HG03432 (cell line): ENCODE measurements around the gene NUDT19.
"Not testable (repeated sequence)": the region's sequence is repeated elsewhere in the genome, so short reads cannot be mapped to it uniquely, and the experiment has no call there.

Experiments used
- ATAC-seq: cut with Tn5 transposase; IDR thresholded peaks from one replicate; pipeline ENCODE4 v1.9.1; 2021; ENCODE audit warnings: mild to moderate bottlenecking, moderate library complexity; ENCODE audit not compliant: unreplicated experiment

Gene NUDT19

GRCh38 chr19:32674931-32675719, 16.5 kb upstream of the NUDT19 start, which contains the start of gene ANKRD27:
TSS of gene ANKRD27 (minus strand) at chr19:32675180. CDS start at chr19:32659015, 16,165 bp downstream.
- peak; percentile 96 for ATAC-seq

GRCh38 chr19:32675720-32676185, 15.9 kb upstream of the NUDT19 start, which contains the start of gene RGS9BP:
TSS of gene RGS9BP (plus strand) at chr19:32675848. CDS start at chr19:32676264, 416 bp downstream.
- ATAC-seq = peak; percentile 28

DNA sequence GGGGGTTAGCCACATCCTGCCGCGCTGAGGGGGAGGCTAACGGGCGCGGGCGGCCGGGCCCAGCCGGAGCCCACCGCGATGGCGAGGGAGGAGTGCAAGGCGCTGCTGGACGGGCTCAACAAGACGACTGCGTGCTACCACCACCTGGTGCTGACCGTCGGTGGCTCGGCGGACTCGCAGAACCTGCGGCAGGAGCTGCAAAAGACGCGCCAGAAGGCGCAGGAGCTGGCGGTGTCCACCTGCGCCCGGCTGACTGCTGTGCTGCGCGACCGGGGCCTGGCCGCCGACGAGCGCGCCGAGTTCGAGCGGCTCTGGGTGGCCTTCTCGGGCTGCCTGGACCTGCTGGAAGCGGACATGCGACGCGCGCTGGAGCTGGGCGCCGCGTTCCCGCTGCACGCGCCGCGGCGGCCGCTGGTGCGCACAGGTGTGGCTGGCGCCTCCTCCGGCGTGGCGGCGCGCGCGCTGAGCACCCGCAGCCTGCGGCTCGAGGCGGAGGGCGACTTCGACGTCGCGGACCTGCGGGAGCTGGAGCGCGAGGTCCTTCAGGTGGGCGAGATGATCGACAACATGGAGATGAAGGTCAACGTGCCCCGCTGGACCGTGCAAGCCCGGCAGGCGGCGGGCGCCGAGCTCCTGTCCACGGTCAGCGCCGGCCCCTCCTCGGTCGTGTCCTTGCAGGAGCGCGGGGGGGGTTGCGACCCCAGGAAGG, 15.3 kb upstream of the NUDT19 start:
- no peak for ATAC-seq

GRCh38 chr19:32676895-32677359, 14.7 kb upstream of the NUDT19 start:
- ATAC-seq = no peak

- ATAC-seq = no peak
These were observed 14.0 kb upstream of the NUDT19 start for GRCh38 chr19:32677657-32678056.

DNA sequence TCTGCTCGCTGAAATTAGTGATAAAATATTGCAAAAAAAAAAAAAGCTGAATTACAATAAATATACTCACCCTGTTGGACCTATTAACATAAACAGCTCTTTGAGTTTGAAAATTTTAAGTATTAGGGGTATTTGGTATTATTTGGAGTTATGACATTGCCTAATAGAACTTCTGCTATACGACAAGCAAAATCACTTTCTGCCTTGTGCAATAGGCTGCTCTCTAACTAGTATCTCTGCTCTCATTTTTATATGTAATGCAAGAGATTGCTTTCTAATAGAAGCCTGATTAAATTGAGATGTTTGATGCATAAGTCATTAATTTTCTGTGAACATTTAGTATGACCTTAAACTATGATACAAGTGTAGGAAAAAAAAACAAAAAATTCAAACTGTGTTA, 10.6 kb upstream of the NUDT19 start:
- no peak for ATAC-seq

- no peak for ATAC-seq
These were observed 9.3 kb upstream of the NUDT19 start for GRCh38 chr19:32682317-32682716.

DNA sequence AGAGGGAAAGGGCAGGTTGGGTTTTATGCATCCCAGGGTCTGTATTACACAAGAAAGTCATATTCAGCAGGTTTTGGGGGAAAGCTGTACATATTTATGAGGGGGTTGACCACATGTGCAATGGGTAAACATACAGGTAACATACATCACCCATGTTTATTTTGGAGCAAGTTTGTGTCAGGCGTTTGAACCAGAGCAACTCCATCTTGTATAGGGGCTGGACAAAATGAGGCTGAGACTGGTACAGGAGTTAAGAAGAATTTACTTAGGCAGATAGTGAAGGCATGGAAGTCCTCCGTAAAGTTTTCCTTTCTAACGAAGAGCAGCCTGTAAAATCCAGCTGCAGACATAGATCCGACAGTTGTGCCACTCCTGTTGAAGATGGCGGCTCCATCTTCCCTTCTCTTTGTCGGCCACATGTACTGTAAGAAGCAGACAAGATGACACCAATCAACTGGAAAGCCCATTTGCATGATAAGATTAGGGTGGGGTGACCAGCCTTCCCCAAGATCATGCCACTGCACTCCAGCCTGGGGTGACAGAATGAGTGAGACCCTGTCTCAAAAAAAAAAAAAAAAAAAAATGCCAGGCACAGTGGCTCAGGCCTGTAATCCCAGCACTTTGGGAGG, 4.7 kb upstream of the NUDT19 start:
- no peak for ATAC-seq

DNA sequence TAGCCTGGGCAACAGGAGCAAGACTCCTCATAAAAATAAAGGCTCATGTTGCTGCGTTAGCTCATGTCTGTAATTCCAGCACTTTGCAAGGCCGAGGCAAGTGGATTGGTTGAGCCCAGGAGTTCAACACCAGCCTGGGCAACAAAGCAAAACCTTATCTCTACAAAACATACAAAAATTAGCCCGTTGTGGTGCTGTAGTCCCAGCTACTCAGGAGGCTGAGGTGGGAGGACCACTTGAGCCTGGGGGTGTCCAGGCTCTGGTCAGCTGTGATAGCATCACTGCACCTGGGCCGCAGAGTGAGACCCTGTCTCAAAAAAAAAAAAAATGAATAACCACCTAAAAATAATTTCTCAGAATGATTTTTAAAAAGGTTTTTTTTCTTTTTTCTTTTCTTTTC, 3.9 kb upstream of the NUDT19 start:
- ATAC-seq = no peak

- ATAC-seq = no peak
These were observed 3.3 kb upstream of the NUDT19 start for GRCh38 chr19:32688311-32688710.

DNA sequence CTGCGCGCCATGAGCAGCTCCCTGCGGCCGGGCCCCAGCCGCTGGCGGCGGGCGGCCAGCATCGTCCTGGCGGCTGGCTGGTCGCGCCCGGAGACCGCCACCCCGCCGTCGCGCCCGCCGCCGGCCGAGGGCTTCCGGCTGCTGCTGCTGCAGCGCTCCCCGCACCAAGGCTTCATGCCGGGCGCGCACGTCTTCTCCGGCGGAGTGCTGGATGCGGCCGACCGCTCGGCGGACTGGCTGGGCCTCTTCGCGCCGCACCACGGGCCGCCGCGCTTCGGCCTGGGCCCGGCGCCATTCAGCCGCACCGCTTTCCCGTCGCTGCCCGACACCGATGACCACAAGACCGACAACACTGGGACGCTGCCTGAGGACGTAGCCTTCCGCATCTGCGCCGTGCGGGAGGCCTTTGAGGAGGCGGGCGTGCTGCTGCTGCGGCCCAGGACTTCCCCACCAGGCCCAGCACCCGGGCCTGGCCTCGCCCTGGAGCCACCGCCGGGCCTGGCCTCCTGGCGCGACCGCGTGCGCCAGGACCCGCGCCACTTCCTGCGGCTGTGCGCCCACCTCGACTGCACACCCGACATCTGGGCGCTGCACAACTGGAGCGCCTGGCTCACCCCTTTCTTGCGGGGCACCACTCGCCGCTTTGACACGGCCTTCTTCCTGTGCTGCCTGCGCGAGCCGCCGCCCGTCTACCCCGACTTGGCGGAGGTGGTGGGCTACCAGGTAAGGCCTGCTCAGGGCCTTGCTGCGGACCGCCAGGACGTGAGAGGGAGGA, 518 bp downstream of the NUDT19 start:
- peak; percentile 73 for ATAC-seq

GRCh38 chr19:32692727-32693061, 1.1 kb downstream of the NUDT19 start:
- ATAC-seq = no peak

GRCh38 chr19:32693151-32694108, 1.8 kb downstream of the NUDT19 start:
- not testable (repeated sequence) for ATAC-seq

DNA sequence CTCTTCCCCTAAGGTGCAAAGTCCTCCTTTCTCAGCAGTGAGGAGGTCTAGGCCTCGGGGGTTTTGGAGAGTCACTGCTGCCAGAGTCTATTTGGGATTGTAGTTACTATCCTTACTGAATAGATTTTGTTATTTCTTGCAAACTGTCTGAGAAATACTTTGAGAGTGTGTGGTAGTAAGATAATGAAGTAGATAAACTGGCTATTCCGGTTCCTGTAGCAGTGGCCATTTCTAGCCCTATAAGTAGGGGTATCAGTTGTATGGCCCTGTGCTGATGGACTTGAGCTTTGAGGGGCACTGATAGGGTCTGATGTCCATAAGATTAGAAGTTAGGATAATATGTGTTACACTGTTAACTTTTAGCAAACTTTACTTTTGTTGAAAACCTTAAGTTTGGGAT, 2.7 kb downstream of the NUDT19 start:
- not testable (repeated sequence) for ATAC-seq

DNA sequence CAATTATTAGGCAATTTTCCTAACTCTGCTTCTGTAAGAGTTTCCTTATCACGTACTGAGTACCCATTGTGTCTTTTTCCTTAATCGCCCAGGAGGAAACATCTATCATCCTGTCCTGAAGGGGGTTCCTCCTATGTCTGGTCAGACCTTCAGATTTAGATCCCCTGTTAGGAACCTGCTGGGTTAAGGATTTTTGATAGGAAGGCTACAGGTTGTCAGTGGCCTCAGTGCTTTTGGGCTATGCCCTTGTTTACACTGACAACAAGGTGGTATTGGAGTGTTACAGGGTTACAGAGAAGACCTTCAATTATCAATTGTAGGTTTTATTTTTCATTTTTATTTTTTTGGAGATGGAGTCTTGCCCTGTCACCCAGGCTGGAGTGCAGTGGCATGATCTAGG, 3.2 kb downstream of the NUDT19 start:
- ATAC-seq = not testable (repeated sequence)

GRCh38 chr19:32695506-32695905, 3.9 kb downstream of the NUDT19 start:
- ATAC-seq = not testable (repeated sequence)

DNA sequence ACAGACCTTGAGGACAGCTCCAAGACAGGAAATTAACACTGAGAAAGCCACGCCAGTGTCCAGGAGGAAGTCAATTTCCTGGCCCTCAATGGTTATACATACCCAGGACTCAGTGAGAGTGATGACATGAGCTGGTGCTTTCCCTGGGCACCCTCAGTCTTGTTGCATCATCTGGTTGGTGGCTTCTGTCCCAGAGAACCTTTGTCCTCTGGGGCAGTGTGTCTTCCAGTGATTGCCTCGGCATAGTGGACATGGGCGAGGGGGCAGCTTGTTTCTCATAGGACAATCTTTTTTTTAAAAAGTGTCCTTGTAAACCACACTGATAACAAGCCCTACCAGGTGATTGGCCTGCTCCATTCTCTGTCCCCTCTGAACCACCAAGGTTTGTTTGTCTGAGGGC, 5.2 kb downstream of the NUDT19 start:
- not testable (repeated sequence) for ATAC-seq

- ATAC-seq = not testable (repeated sequence)
These were observed 8.5 kb downstream of the NUDT19 start for GRCh38 chr19:32700129-32700528.

- no peak for ATAC-seq
These were observed 10.4 kb downstream of the NUDT19 start for GRCh38 chr19:32702010-32702409.

- not testable (repeated sequence) for ATAC-seq
These were observed 12.4 kb downstream of the NUDT19 start for GRCh38 chr19:32704006-32704405.
